ENCODE measurements around the gene GALNT10.

- TF ChIP-seq, protein P1, sequence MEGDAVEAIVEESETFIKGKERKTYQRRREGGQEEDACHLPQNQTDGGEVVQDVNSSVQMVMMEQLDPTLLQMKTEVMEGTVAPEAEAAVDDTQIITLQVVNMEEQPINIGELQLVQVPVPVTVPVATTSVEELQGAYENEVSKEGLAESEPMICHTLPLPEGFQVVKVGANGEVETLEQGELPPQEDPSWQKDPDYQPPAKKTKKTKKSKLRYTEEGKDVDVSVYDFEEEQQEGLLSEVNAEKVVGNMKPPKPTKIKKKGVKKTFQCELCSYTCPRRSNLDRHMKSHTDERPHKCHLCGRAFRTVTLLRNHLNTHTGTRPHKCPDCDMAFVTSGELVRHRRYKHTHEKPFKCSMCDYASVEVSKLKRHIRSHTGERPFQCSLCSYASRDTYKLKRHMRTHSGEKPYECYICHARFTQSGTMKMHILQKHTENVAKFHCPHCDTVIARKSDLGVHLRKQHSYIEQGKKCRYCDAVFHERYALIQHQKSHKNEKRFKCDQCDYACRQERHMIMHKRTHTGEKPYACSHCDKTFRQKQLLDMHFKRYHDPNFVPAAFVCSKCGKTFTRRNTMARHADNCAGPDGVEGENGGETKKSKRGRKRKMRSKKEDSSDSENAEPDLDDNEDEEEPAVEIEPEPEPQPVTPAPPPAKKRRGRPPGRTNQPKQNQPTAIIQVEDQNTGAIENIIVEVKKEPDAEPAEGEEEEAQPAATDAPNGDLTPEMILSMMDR (IDR thresholded peaks at IDR 0.05; ENCODE audit: poor library complexity): no peak
- no peak for TF ChIP-seq EZH2phosphoT487 (IDR thresholded peaks at IDR 0.05; ENCODE audit: low read depth, severe bottlenecking, unreplicated experiment)
These were observed 15.8 kb downstream of the GALNT10 start for GRCh38 chr5:154206311-154206710.
